Stomach smooth muscle (tissue), 2 donors: ENCODE results near the gene R3HDM2.
"Not testable (repeated sequence)": the region's sequence is repeated elsewhere in the genome, so short reads cannot be mapped to it uniquely, and the experiment has no call there.

Experiments
- H3K27ac ChIP-seq: one replicate; pipeline ENCODE4 v1.7.0; 2013; ENCODE audit warnings: mild to moderate bottlenecking, low read length, inconsistent platforms
- H3K27me3 ChIP-seq, 2 donors: one replicate each; pipeline ENCODE4 v1.7.0; 2013; ENCODE audit warnings: low read length in 2 of 2; ENCODE audit not compliant: insufficient read depth in 2 of 2, control insufficient read depth in 1 of 2
- H3K36me3 ChIP-seq, 2 donors: one replicate each; pipeline ENCODE4 v1.7.0; 2013; ENCODE audit warnings: low read length in 2 of 2; ENCODE audit not compliant: control insufficient read depth in 2 of 2, insufficient read depth in 2 of 2
- H3K4me1 ChIP-seq: one replicate; pipeline ENCODE4 v1.7.0; 2013; ENCODE audit warnings: low read length; ENCODE audit not compliant: control insufficient read depth, insufficient read depth
- H3K4me3 ChIP-seq, 2 donors: one replicate each; pipeline ENCODE4 v1.7.0; 2013; ENCODE audit warnings: low read length in 2 of 2
- H3K9ac ChIP-seq, 2 donors: one replicate each; pipeline ENCODE4 v1.7.0; 2013; ENCODE audit warnings: low read length in 2 of 2, mild to moderate bottlenecking in 1 of 2
- H3K9me3 ChIP-seq, 2 donors: one replicate each; pipeline ENCODE4 v1.7.0; 2013; ENCODE audit warnings: low read length in 2 of 2; ENCODE audit not compliant: control insufficient read depth in 2 of 2
- donor health status: healthy.
- donor health status: Pancreatic carcinoma.

R3HDM2 gene

GRCh38 chr12:57370696-57371095 is 60.1 kb downstream of the R3HDM2 start:
- Histone ChIP-seq H3K9me3 (no peaks in the 10 kb centered on the region), H3K4me1 (peaks cover 17% of the 10 kb centered on the region), H3K27me3 (no peaks in the 10 kb centered on the region), H3K4me3 (no peak overlapping the region), H3K36me3 (no peaks in the 10 kb centered on the region), H3K9ac (no peak overlapping the region), H3K27ac (no peak overlapping the region)

- Histone ChIP-seq H3K4me1 (peaks cover 17% of the 10 kb centered on the region), H3K27ac (no peak overlapping the region), H3K9me3 (no peaks in the 10 kb centered on the region), H3K36me3 (no peaks in the 10 kb centered on the region), H3K9ac (no peak overlapping the region), H3K4me3 (no peak overlapping the region), H3K27me3 (no peaks in the 10 kb centered on the region)
Observed at GRCh38 chr12:57370072-57370471, 60.8 kb downstream of the R3HDM2 start.

GRCh38 chr12:57369202-57369601 is 61.6 kb downstream of the R3HDM2 start:
- H3K36me3 ChIP-seq = no peaks in the 10 kb centered on the region
- no peak overlapping the region for H3K9ac ChIP-seq
- no peaks in the 10 kb centered on the region for H3K27me3 ChIP-seq
- no peak overlapping the region for H3K4me3 ChIP-seq
- H3K27ac ChIP-seq = no peak overlapping the region
- H3K9me3 ChIP-seq = no peaks in the 10 kb centered on the region
- H3K4me1 ChIP-seq = peaks cover 17% of the 10 kb centered on the region

- Histone ChIP-seq H3K27me3 (no peaks in the 10 kb centered on the region), H3K36me3 (no peaks in the 10 kb centered on the region), H3K4me1 (peaks cover 17% of the 10 kb centered on the region), H3K27ac (no peak overlapping the region), H3K9me3 (no peaks in the 10 kb centered on the region), H3K4me3 (no peak overlapping the region), H3K9ac (no peak overlapping the region)
Observed at GRCh38 chr12:57368349-57369095, 62.3 kb downstream of the R3HDM2 start.

- Histone ChIP-seq H3K4me3 (no peak overlapping the region), H3K9ac (no peak overlapping the region), H3K27ac (no peak overlapping the region), H3K9me3 (no peaks in the 10 kb centered on the region), H3K27me3 (no peaks in the 10 kb centered on the region), H3K4me1 (peaks cover 12% of the 10 kb centered on the region), H3K36me3 (no peaks in the 10 kb centered on the region)
Observed at GRCh38 chr12:57367121-57367520, 63.7 kb downstream of the R3HDM2 start.

GRCh38 chr12:57366315-57366714 is 64.5 kb downstream of the R3HDM2 start:
- Histone ChIP-seq H3K4me3 (no peak overlapping the region), H3K36me3 (no peaks in the 10 kb centered on the region), H3K9me3 (no peaks in the 10 kb centered on the region), H3K4me1 (peaks cover 6% of the 10 kb centered on the region), H3K27ac (no peak overlapping the region), H3K27me3 (no peaks in the 10 kb centered on the region), H3K9ac (no peak overlapping the region)

- H3K27me3 ChIP-seq, H3K9ac ChIP-seq, H3K4me1 ChIP-seq, H3K4me3 ChIP-seq, H3K36me3 ChIP-seq, H3K9me3 ChIP-seq, H3K27ac ChIP-seq: not testable (repeated sequence)
Observed at GRCh38 chr12:57364156-57364555, 66.7 kb downstream of the R3HDM2 start.

GRCh38 chr12:57360468-57360867 is 70.4 kb downstream of the R3HDM2 start:
- Histone ChIP-seq H3K27me3 (no peaks in the 10 kb centered on the region), H3K9me3 (no peaks in the 10 kb centered on the region), H3K27ac (no peak overlapping the region), H3K4me1 (no peaks in the 10 kb centered on the region), H3K9ac (no peak overlapping the region), H3K36me3 (no peaks in the 10 kb centered on the region), H3K4me3 (no peak overlapping the region)

- H3K27ac ChIP-seq = no peak overlapping the region
- no peaks in the 10 kb centered on the region for H3K4me1 ChIP-seq
- no peak overlapping the region for H3K9ac ChIP-seq
- H3K36me3 ChIP-seq = no peaks in the 10 kb centered on the region
- H3K9me3 ChIP-seq = no peaks in the 10 kb centered on the region
- H3K4me3 ChIP-seq = no peak overlapping the region
- no peaks in the 10 kb centered on the region for H3K27me3 ChIP-seq
Observed at GRCh38 chr12:57358646-57359045, 72.2 kb downstream of the R3HDM2 start.

- Histone ChIP-seq H3K9ac (no peak overlapping the region), H3K4me3 (no peak overlapping the region), H3K27ac (no peak overlapping the region), H3K4me1 (no peaks in the 10 kb centered on the region), H3K36me3 (no peaks in the 10 kb centered on the region), H3K27me3 (no peaks in the 10 kb centered on the region), H3K9me3 (no peaks in the 10 kb centered on the region)
Observed at GRCh38 chr12:57355734-57356133, 75.1 kb downstream of the R3HDM2 start.

GRCh38 chr12:57352166-57352565 is 78.7 kb downstream of the R3HDM2 start:
- Histone ChIP-seq H3K9me3 (no peaks in the 10 kb centered on the region), H3K4me1 (no peaks in the 10 kb centered on the region), H3K27me3 (no peaks in the 10 kb centered on the region)

More at GRCh38 chr12:57352166-57352565, 78.7 kb downstream of the R3HDM2 start:
- no peak overlapping the region for H3K4me3 ChIP-seq
- H3K9ac ChIP-seq = no peak overlapping the region
- H3K27ac ChIP-seq = no peak overlapping the region
- no peaks in the 10 kb centered on the region for H3K36me3 ChIP-seq
